ENCODE measurements around the gene PBX1. TPM values are rescaled to one million over a fixed set of nuclear protein-coding genes. Genes with fewer than 3 reads are reported as not detected.

Gene PBX1
- total RNA-seq, 1 experiment from 2014 or later, result 102 TPM

DNA sequence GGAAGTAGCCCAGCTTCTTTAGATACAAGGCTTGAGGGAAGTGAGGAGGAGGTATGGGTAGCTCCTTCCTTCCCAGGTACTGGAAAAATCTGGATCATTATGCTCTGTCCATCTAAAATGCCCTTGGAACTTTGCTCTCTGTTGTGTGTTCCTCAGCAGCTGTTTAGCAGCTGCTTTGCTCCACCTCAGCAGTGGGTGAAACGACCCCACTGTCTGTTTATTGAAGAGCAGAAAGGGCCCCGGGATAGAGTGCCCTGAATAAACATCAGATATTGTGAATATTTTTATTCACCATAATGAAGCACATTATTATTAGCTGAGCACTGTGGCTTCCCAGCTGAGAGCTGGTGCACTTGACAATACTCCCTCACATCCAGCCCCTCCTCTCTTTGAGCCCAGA lies 237.9 kb downstream of the PBX1 start:
- peaks cover 9% of the 10 kb centered on the region for H3K4me1 Mint-ChIP-seq
- ATAC-seq (no peak; the same call in 1 of the 2 replicates), DNase-seq (ENCODE audit: low spot score) (no peak)
- POLR2A ChIA-PET, result no interaction called here
- H3K36me3 Mint-ChIP-seq, result peaks cover 28% of the 10 kb centered on the region
- H3K9me3 Mint-ChIP-seq, result no peaks in the 10 kb centered on the region
- TF ChIP-seq NFATC4 (CRISPR knock-in tag; IDR thresholded peaks at IDR 0.05), result no peak
- TF ChIP-seq NFYB (CRISPR knock-in tag; conservative IDR thresholded peaks at IDR 0.05; ENCODE audit: low read depth), result no peak
- no peak for TF ChIP-seq TEAD1 (CRISPR knock-in tag; IDR thresholded peaks at IDR 0.05)
- no peak for TF ChIP-seq ZNF121 (CRISPR knock-in tag; IDR thresholded peaks at IDR 0.05)
- no peaks in the 10 kb centered on the region for H3K27me3 Mint-ChIP-seq (ENCODE audit: low read depth)
- CTCF ChIA-PET, result interaction anchor here (1.3 to 2.8 kb wide), 2 partner anchors 10 to 276 kb away, joined by 4 to 19 read pairs; no protein-coding TSS in a partner anchor
- H3K27ac Mint-ChIP-seq, result no peak overlapping the region
- H3K4me3 Mint-ChIP-seq, result no peak overlapping the region

DNA sequence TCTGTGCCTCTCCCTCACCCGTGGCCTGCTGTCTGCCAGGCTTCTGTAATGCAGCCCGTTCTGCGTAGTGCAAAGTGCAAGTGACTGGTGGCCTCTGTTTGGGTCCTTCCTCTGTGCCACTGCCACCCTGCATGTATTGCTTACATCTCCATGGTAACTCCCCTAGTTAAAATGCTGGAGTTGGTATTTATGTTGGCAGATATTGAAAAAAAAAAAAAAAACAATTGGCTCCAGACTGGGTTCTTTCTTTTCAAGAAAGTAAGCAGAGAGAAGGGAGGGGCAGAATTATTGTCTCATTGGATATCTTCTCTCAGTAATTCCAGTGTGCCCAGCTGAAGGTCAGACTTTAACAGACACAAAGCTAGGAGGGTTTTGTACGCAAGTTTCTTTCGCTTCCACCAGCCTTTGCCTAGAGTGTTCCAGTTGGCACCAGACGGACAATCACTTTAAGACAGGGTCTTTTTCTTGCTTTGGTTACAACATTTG lies 242.3 kb downstream of the PBX1 start:
- ATAC-seq, result no peak
- Mint-ChIP-seq H3K4me3 (no peak overlapping the region), H3K36me3 (peaks cover 28% of the 10 kb centered on the region), H3K27me3 (ENCODE audit: low read depth) (no peaks in the 10 kb centered on the region), H3K4me1 (peaks cover 4% of the 10 kb centered on the region; the same call in 1 of the 2 replicates), H3K27ac (no peak overlapping the region), H3K9me3 (no peaks in the 10 kb centered on the region)
- DNase-seq (ENCODE audit: low spot score), result no peak
- TF ChIP-seq NR1H2 (CRISPR knock-in tag; IDR thresholded peaks at IDR 0.05) (no peak), JAZF1 (CRISPR knock-in tag; IDR thresholded peaks at IDR 0.05) (no peak), KAT7 (CRISPR knock-in tag; IDR thresholded peaks at IDR 0.05; ENCODE audit: borderline replicate concordance) (no peak), ZNF138 (CRISPR knock-in tag; conservative IDR thresholded peaks at IDR 0.05) (no peak), PRRX2 (CRISPR knock-in tag; IDR thresholded peaks at IDR 0.05) (no peak), OVOL2 (CRISPR knock-in tag; IDR thresholded peaks at IDR 0.05; ENCODE audit: borderline replicate concordance) (no peak), CREB1 (CRISPR knock-in tag; IDR thresholded peaks at IDR 0.05) (no peak), ZNF263 (CRISPR knock-in tag; IDR thresholded peaks at IDR 0.05; ENCODE audit: low read depth) (no peak), SOX15 (CRISPR knock-in tag; IDR thresholded peaks at IDR 0.05) (no peak), SP1 (CRISPR knock-in tag; conservative IDR thresholded peaks at IDR 0.05) (no peak), MYBL2 (CRISPR knock-in tag; IDR thresholded peaks at IDR 0.05) (no peak), ZNF671 (CRISPR knock-in tag; IDR thresholded peaks at IDR 0.05) (no peak), TEAD4 (CRISPR knock-in tag; IDR thresholded peaks at IDR 0.05) (no peak)
- TF ChIP-seq, protein P1, sequence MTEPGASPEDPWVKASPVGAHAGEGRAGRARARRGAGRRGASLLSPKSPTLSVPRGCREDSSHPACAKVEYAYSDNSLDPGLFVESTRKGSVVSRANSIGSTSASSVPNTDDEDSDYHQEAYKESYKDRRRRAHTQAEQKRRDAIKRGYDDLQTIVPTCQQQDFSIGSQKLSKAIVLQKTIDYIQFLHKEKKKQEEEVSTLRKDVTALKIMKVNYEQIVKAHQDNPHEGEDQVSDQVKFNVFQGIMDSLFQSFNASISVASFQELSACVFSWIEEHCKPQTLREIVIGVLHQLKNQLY (CRISPR knock-in tag; IDR thresholded peaks at IDR 0.05), result no peak
- TF ChIP-seq, protein P2, sequence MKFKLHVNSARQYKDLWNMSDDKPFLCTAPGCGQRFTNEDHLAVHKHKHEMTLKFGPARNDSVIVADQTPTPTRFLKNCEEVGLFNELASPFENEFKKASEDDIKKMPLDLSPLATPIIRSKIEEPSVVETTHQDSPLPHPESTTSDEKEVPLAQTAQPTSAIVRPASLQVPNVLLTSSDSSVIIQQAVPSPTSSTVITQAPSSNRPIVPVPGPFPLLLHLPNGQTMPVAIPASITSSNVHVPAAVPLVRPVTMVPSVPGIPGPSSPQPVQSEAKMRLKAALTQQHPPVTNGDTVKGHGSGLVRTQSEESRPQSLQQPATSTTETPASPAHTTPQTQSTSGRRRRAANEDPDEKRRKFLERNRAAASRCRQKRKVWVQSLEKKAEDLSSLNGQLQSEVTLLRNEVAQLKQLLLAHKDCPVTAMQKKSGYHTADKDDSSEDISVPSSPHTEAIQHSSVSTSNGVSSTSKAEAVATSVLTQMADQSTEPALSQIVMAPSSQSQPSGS (CRISPR knock-in tag; IDR thresholded peaks at IDR 0.05; ENCODE audit: borderline replicate concordance, low read depth), result no peak
- TF ChIP-seq, protein P3, sequence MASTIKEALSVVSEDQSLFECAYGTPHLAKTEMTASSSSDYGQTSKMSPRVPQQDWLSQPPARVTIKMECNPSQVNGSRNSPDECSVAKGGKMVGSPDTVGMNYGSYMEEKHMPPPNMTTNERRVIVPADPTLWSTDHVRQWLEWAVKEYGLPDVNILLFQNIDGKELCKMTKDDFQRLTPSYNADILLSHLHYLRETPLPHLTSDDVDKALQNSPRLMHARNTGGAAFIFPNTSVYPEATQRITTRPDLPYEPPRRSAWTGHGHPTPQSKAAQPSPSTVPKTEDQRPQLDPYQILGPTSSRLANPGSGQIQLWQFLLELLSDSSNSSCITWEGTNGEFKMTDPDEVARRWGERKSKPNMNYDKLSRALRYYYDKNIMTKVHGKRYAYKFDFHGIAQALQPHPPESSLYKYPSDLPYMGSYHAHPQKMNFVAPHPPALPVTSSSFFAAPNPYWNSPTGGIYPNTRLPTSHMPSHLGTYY (CRISPR knock-in tag; IDR thresholded peaks at IDR 0.05), result no peak
- TF ChIP-seq, protein P4, sequence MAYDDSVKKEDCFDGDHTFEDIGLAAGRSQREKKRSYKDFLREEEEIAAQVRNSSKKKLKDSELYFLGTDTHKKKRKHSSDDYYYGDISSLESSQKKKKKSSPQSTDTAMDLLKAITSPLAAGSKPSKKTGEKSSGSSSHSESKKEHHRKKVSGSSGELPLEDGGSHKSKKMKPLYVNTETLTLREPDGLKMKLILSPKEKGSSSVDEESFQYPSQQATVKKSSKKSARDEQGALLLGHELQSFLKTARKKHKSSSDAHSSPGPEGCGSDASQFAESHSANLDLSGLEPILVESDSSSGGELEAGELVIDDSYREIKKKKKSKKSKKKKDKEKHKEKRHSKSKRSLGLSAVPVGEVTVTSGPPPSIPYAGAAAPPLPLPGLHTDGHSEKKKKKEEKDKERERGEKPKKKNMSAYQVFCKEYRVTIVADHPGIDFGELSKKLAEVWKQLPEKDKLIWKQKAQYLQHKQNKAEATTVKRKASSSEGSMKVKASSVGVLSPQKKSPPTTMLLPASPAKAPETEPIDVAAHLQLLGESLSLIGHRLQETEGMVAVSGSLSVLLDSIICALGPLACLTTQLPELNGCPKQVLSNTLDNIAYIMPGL (CRISPR knock-in tag; IDR thresholded peaks at IDR 0.05), result no peak
- ChIA-PET POLR2A (no interaction called here), CTCF (interaction anchor here (1.3 kb wide), 1 partner anchor 19 kb away, joined by 3 read pairs; no protein-coding TSS in a partner anchor)
